Upper lobe of left lung (tissue), 4 donors: Measurements from ENCODE around the gene HCFC1.

Source experiments
- CTCF ChIP-seq, 6 experiments: fragments of 450-650 bp in 4 of 6; fragments of 200-600 bp in 2 of 6; sonication (generic) in 2 of 6; IDR thresholded peaks; one replicate each; pipeline ENCODE4 v1.5.1; 2016 to 2019; ENCODE audit warnings: antibody characterized with exemption in 6 of 6
- POLR2A ChIP-seq, 4 donors: fragments of 450-650 bp; IDR thresholded peaks; one replicate each; pipeline ENCODE4 v1.5.1; 2016 to 2017; ENCODE audit warnings: antibody characterized with exemption in 4 of 4, mild to moderate bottlenecking in 2 of 4

- TF ChIP-seq POLR2A (IDR thresholded peaks at IDR 0.05) (no peak), CTCF (IDR thresholded peaks at IDR 0.05) (no peak)
These were observed 33.3 kb downstream of the HCFC1 start for GRCh38 chrX:153938226-153938786.
